ENCODE measurements around the gene KCND3. TPM values are rescaled to one million over a fixed set of nuclear protein-coding genes. Genes with fewer than 3 reads are reported as not detected.

KCND3 gene
- polyA plus RNA-seq, 3 donors = not detected

DNA sequence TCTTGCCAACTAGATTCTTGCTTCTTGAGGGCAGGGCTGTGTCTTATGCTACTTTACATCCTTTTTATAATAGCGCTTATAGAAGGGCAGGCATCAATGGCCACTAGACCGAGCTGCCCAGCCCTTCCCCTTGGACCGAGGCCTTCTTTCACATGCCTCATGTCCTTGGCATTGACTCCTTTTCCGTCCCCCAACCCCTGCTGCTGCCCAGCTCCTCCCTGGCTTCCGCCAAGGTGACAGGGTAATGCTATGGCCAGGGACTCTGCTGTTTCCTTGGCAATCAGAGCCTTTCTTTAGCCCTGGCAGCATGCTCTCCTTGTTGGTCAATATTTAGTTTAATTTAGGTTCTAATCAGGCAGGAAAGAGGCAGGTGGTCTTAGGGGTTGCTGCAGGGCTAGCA lies 185.5 kb downstream of the KCND3 start:
- Histone ChIP-seq H3K4me3 (replicated peaks in 1 of 3; ENCODE audit: low read depth in 2 of 3, low read length in 3 of 3) (no peak overlapping the region), H3K9ac (ENCODE audit: insufficient read depth, low read length, poor library complexity, severe bottlenecking) (no peak overlapping the region), H3K79me2 (ENCODE audit: insufficient read depth, low read length) (no peaks in the 10 kb centered on the region), H3K4me1 (ENCODE audit: control insufficient read depth in 1 of 2, insufficient read depth in 2 of 2, low read length in 2 of 2) (no peaks in the 10 kb centered on the region), H4K20me1 (ENCODE audit: insufficient read depth, low read length) (no peaks in the 10 kb centered on the region), H3K27ac (ENCODE audit: low read depth in 1 of 2, low read length in 2 of 2) (no peak overlapping the region), H3K27me3 (ENCODE audit: control insufficient read depth in 2 of 2, insufficient read depth in 2 of 2, low read length in 2 of 2) (no peaks in the 10 kb centered on the region), H2AFZ (ENCODE audit: insufficient read depth, low read depth, low read length, poor library complexity, severe bottlenecking) (no peak overlapping the region), H3K4me2 (replicated peaks; ENCODE audit: extremely low read depth, low read length, poor library complexity, severe bottlenecking) (no peak overlapping the region), H3K9me3 (replicated peaks in 1 of 2; ENCODE audit: control insufficient read depth in 1 of 2, insufficient read depth in 1 of 2, low read length in 2 of 2) (no peaks in the 10 kb centered on the region), H3K36me3 (replicated peaks in 1 of 2; ENCODE audit: control insufficient read depth in 1 of 2, insufficient read depth in 2 of 2, low read length in 2 of 2) (no peaks in the 10 kb centered on the region)
- H3K27me3 Mint-ChIP-seq (ENCODE audit: low read depth in 3 of 3) = peaks cover 0 to 5% (median 3%) of the 10 kb centered on the region in 3 donors
- intact Hi-C loops (cut with micrococcal nuclease) = no loop called here
- no peak overlapping the region for H3K27ac Mint-ChIP-seq
- DNase-seq = no peak
- H3K4me3 Mint-ChIP-seq = no peak overlapping the region
- H3K9me3 Mint-ChIP-seq = peaks cover 0 to 2% (median 0%) of the 10 kb centered on the region in 7 donors
- WGBS (ENCODE audit: insufficient coverage) = 93% methylated on average over 5 of the region's 5 CpGs
- no peaks in the 10 kb centered on the region for H3K4me1 Mint-ChIP-seq
- no peak for TF ChIP-seq CTCF (IDR thresholded peaks at IDR 0.05)
- H3K36me3 Mint-ChIP-seq = no peaks in the 10 kb centered on the region

GRCh38 chr1:111802984-111803383 lies 186.5 kb downstream of the KCND3 start:
- no peak overlapping the region for H2AFZ ChIP-seq (ENCODE audit: insufficient read depth, low read depth, low read length, poor library complexity, severe bottlenecking)
- no peaks in the 10 kb centered on the region for H3K4me1 ChIP-seq (ENCODE audit: control insufficient read depth in 1 of 2, insufficient read depth in 2 of 2, low read length in 2 of 2)
- Mint-ChIP-seq H3K4me3 (no peak overlapping the region), H3K27ac (no peak overlapping the region), H3K9me3 (peaks cover 0 to 2% (median 0%) of the 10 kb centered on the region in 7 donors), H3K4me1 (no peaks in the 10 kb centered on the region), H3K36me3 (no peaks in the 10 kb centered on the region), H3K27me3 (ENCODE audit: low read depth in 3 of 3) (peaks cover 0 to 4% (median 3%) of the 10 kb centered on the region in 3 donors)
- H3K9ac ChIP-seq (ENCODE audit: insufficient read depth, low read length, poor library complexity, severe bottlenecking) = no peak overlapping the region
- no peak overlapping the region for H3K27ac ChIP-seq (ENCODE audit: low read depth in 1 of 2, low read length in 2 of 2)
- TF ChIP-seq CTCF (IDR thresholded peaks at IDR 0.05) = no peak
- H3K36me3 ChIP-seq (replicated peaks in 1 of 2; ENCODE audit: control insufficient read depth in 1 of 2, insufficient read depth in 2 of 2, low read length in 2 of 2) = no peaks in the 10 kb centered on the region
- no CpG with 5 or more reads among the region's 5 CpGs for WGBS (ENCODE audit: insufficient coverage)
- intact Hi-C loops (cut with micrococcal nuclease) = no loop called here
- H3K79me2 ChIP-seq (ENCODE audit: insufficient read depth, low read length) = no peaks in the 10 kb centered on the region
- no peak for DNase-seq
- no peak overlapping the region for H3K4me3 ChIP-seq (replicated peaks in 1 of 3; ENCODE audit: low read depth in 2 of 3, low read length in 3 of 3)
- no peak overlapping the region for H3K4me2 ChIP-seq (replicated peaks; ENCODE audit: extremely low read depth, low read length, poor library complexity, severe bottlenecking)
- H3K27me3 ChIP-seq (ENCODE audit: control insufficient read depth in 2 of 2, insufficient read depth in 2 of 2, low read length in 2 of 2) = no peaks in the 10 kb centered on the region
- H3K9me3 ChIP-seq (replicated peaks in 1 of 2; ENCODE audit: control insufficient read depth in 1 of 2, insufficient read depth in 1 of 2, low read length in 2 of 2) = no peaks in the 10 kb centered on the region
- no peaks in the 10 kb centered on the region for H4K20me1 ChIP-seq (ENCODE audit: insufficient read depth, low read length)

Data from CD14-positive monocyte (primary cell).